Ovary (tissue), 3 donors: Measurements from ENCODE around the gene NUBPL.

Experiments
- POLR2A ChIP-seq: fragments of 450-650 bp; IDR thresholded peaks from one replicate; pipeline ENCODE4 v1.6.1; 2017; ENCODE audit warnings: antibody characterized with exemption, mild to moderate bottlenecking, moderate library complexity
- TF ChIP-seq, protein P1 (sequence below), 3 donors: fragments of 450-650 bp in 2 of 3; fragments of 200-600 bp in 1 of 3; IDR thresholded peaks; one replicate each; pipeline versions ENCODE4 v1.5.1 to v1.8.0; 2016 to 2022; ENCODE audit warnings: antibody characterized with exemption in 3 of 3, mild to moderate bottlenecking in 1 of 3
- donor health status: DM: no; HTN: no; CAD: no.

DNA sequence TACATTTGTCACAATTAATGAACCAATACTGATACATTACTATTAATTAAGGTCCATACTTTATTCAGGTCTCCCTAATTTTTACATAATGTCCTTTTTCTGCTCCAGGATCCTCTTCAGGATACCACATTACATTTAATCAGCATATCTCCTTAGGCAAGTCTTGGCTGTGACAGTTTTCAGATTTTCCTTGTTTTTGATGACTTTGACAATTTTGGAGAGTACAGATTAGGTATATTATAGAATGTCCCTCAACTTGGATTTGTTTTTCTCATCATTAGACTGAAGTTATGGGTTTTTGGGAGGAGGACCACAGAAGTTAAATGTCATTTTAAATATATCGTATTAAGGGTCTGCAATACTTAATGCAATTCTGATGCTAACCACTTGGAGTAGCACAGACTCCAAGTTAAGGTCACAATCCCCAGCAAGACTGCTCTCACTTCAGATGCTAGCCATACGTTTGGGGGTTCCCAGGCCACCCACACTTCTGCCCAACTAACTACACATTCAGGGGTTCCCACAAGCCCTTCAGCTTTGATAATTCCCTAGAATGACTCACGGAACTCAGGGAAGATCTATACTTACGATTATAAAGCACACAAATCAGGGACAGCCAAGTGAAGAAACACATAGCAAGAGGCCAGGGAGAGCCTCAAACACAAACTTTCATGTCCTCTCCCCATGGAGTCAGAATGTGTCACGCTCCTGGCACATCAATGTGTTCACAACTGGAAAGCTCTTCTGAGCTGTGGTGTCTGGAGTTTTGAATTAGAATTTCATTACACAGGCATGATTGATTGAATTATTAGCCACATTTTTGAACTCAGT lies 17.0 kb upstream of the NUBPL start:
- no peak for TF ChIP-seq POLR2A
- TF ChIP-seq, protein P1, sequence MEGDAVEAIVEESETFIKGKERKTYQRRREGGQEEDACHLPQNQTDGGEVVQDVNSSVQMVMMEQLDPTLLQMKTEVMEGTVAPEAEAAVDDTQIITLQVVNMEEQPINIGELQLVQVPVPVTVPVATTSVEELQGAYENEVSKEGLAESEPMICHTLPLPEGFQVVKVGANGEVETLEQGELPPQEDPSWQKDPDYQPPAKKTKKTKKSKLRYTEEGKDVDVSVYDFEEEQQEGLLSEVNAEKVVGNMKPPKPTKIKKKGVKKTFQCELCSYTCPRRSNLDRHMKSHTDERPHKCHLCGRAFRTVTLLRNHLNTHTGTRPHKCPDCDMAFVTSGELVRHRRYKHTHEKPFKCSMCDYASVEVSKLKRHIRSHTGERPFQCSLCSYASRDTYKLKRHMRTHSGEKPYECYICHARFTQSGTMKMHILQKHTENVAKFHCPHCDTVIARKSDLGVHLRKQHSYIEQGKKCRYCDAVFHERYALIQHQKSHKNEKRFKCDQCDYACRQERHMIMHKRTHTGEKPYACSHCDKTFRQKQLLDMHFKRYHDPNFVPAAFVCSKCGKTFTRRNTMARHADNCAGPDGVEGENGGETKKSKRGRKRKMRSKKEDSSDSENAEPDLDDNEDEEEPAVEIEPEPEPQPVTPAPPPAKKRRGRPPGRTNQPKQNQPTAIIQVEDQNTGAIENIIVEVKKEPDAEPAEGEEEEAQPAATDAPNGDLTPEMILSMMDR (IDR thresholded peaks at IDR 0.05) = no peak
